ENCODE measurements around the gene GDF15.

GRCh38 chr19:18342090-18342632, 43.8 kb upstream of the GDF15 start:
- TF ChIP-seq CTCF (IDR thresholded peaks at IDR 0.05) (no peak), POLR2AphosphoS5 (IDR thresholded peaks at IDR 0.05) (no peak), POLR2A (IDR thresholded peaks at IDR 0.05) (no peak)
